GM18951 (cell line): ENCODE measurements around the gene GSDME.

Experiments
- POLR2A ChIP-seq: IDR thresholded peaks from 4 replicates; pipeline ENCODE4 v1.6.1; 2011; ENCODE audit warnings: mild to moderate bottlenecking; ENCODE audit not compliant: insufficient read length, insufficient read depth; ENCODE audit errors: extremely low read depth
- in situ Hi-C: fragments of 300-500 bp; cut with MboI; formaldehyde crosslinking; loops from one replicate; pipeline ENCODE4 v1.12.0; 2022; ENCODE audit warnings: low sequenced_read_pairs, mixed read lengths, inconsistent platforms; ENCODE audit not compliant: unreplicated experiment

Gene GSDME

DNA sequence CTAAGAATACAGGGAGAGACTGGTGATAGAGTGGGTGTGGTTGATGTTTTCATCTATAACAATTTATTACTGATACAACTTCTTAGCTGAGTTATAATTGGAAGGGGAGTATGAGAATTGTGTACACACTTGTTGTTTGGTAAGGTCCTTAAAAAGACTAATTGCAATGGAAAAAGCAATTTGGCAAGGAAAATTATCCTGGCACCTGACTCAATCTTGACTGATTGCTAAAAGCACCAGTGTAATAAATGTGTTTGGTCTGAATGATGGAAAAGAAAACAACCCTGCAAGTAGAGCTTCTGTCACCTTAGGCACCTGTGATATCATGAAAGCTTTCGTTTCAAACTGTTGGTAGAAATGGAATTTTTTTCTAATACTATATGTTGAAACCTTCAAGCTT, 6.7 kb upstream of the GSDME start:
- in situ Hi-C loops, result no loop called here
- no peak for TF ChIP-seq POLR2A

DNA sequence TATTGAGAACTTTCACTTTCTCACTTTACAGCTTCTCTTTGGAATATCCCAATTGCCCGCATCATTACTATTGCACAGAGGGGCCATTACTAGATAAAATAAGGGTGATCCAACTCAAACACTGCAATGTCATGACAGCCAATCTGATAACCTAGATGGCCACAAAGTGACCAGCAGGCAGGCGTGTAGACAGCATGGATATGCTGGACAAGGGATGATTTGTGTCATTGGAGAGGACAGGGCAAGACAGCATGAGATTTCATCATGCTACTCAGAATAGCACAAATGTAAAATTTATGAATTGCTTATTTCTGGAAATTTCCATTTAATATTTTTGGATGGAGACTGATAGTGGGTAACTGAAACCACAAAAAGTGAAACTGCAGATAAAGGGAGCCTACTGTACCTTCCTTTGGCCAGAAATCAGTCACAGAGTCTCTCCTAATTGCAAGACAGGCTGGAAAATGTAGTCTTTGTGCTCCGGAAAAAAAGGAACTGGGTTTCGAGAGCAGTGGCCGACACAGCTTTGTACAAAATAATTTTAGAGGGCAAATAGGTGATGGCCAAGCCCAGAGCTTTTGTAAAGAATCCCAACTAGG, 6.1 kb upstream of the GSDME start:
- in situ Hi-C loops, result no loop called here

DNA sequence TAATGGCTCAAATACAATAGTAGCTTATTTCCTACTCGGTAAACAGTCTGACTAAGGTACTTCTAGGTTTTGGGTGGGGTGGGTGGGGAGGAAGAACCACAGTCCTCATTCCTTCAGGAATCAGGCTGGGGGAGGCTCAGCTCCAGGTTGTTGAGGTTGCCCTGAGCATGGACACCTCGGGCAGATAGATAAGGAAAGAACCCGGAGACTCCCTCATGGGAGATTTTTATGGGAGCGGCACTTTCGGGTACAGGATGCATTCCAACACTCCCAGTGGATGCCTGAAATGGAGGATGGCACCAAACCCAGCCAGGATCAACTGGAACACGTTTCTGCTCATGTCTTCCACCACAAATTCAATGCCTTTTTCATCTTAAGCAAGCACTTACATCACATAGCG, 5.5 kb upstream of the GSDME start:
- in situ Hi-C loops, result no loop called here

More for the DNA sequence above, 6.1 kb upstream of the GSDME start:
- TF ChIP-seq POLR2A, result no peak

DNA sequence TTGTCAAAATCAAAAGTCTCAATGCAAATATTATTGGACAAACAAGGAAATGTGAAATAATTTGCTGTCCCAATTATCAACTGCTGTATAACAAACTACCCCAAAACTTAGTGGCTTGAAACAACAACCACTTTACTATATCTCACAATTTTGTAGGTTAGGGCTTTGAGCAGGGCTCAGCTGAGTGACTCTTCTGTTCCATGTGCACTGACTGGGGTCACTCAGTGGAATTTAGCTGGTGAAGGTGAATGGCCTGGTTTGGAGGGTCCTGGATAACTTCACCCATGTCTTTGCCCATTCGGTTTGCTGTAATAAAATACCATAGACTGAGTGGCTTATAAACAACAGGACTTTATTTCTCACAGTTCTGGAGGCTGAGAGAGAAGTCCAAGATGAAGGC, 3.7 kb upstream of the GSDME start:
- no peak for TF ChIP-seq POLR2A
- in situ Hi-C loops, result no loop called here

More for the DNA sequence above, 5.5 kb upstream of the GSDME start:
- TF ChIP-seq POLR2A, result no peak

DNA sequence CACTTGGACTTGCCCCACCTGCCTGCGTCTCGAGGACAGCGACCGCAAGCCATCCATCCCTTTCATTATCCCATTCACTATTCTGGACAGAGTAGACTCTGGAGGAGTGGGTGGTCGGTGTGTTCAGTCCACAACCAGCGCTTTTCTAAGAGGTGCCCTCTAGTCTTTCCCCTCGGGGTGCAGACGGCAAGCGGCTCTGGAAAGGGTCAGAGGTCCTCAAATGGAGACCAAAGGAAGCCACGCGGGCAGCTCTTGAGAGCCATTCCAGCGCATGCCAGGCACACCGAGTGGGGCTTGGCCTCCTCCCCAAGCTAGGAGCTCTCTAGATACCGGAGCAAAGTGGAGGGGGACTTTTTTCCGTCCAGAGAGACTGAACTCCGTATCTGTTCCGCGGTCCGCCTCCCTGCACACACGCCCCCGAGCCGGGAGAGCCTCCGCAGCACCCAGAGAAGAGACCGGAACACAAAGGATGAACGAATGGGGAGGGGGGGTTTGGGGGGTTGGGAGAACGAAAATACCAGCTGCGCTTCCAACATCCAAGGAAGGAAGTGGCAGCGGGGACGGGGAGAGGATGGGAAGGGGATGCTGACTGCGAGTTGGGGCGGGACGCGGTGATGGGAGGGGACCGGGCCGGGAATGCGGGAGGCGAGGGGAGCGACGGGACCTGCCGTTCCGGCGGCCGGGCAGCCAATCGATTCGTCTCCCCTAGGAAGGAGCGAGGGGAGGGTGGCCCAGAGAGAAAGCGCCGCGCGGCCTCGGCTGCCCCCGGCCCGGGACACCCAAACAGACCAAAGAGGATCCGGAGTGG, 515 bp downstream of the GSDME start:
- in situ Hi-C loops, result no loop called here
- no peak for TF ChIP-seq POLR2A

DNA sequence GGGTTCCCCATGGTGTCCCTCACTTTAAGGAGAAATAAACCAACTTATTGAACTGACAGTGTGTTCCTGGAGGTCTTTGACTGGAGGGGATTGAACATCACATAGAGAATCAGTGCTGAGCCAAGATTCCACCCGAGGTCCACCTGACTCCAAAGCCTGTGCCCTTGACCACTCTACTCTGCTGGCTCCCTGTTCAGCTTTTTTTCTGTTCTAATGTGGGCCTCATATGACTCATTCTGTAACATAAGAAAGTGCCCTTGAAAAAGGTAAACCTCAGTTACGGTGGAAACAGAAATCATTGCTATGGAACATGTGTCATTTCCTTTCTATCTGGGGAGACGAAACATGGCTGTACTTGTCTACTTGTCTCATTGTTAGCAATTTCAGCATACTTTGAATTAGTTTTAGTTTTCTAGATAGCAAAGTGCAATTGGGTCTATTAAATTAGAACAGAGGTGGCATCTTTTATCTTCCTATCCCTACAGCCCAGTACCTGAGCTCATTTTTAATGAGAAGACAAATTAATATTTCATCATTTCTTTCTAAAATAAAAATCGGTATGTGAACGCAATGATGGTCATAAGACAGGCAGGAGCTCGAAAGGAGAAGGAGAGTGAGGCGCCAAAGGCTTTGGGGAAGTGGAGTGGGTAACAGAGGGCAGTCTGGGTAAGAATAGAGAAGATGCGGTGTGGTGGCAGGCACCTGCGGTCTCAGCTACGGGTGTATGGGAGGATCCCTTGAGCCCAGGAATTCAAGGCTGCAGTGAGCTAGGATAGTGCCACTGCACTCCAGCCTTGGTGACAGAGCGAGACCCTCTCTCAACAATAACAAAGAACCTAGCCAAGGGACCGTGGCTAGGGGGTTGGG, 1.5 kb downstream of the GSDME start:
- in situ Hi-C loops, result no loop called here
- no peak for TF ChIP-seq POLR2A

DNA sequence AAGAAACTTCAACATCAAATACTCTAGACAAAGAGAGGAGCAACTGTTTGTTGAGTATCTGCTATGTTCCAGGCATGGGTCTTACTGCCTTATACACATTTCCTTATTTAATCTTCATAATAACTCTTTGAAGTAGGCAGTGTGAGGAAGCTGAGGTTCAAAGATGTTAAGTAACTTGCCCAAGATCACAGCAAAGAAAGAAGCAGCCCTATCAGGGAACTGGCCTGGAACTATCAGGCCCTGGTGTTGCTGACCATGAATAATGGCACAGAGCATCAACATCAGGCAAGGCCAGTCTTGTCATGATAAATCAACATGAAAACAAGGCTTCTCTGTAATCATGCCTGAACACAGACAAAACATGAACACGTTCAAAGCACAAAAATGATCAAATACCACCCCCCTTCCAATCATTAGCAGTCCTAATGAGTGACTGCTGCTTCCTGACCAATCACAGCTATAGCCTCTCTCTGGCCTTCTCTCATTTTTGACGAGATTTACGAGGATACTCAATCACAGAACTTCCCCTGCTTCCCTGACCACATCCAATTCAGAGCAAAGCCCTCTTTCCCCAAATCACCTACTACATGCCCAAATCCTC, 2.3 kb downstream of the GSDME start:
- no peak for TF ChIP-seq POLR2A
- in situ Hi-C loops, result no loop called here

DNA sequence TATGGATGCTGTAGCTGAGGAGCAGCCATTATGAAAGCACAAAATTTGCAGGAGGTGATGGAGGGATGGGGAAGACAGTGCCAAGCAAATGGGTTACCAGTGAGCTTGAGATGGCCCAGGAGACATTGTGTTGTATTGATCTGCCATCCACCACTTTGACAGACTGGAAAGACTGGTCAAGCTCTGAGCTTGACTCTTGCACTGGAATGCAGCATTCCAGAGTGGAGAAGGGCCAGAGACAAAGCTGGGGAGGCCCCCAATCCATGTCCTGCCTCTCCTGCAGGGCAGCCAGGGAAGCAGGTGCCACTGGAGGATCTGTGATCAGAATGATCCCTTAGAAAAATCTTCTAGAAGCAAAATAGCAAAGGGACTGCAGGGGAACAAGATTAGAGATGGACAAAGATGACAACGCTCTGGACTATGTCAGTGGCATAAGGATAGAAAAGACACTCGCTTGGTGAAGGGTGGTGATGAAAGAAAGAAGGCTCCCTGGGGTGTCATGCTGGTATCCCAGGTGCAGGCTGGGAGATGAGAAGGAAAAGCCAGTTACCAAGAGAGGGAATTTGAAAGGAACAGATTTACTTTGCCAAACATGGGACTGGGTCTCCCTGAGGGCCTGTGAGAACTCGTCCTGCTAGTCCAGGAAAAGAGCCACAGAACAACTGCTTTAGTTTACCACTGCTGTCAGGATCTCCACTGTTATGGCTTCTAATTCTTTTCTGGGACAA, 5.0 kb downstream of the GSDME start:
- in situ Hi-C loops, result no loop called here
- TF ChIP-seq POLR2A, result no peak

DNA sequence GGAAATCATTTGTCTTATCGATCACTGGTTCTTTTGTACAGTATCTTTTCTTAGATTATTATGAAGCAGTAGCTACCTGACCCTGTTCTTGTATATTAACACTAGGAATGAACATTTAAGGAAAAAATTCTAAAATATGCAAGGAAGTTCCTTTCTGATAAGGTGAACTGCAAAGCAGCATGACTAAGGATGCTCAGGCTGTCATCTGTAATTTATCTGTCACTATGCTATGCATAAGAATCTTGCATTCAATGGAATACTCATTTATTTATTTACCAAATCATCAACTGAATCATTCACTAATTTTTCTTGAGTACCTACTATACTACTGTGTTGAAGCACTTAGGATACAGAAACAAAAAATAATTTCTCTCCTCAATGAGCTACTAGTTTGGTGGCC, 5.8 kb downstream of the GSDME start:
- TF ChIP-seq POLR2A, result no peak
- in situ Hi-C loops, result no loop called here

DNA sequence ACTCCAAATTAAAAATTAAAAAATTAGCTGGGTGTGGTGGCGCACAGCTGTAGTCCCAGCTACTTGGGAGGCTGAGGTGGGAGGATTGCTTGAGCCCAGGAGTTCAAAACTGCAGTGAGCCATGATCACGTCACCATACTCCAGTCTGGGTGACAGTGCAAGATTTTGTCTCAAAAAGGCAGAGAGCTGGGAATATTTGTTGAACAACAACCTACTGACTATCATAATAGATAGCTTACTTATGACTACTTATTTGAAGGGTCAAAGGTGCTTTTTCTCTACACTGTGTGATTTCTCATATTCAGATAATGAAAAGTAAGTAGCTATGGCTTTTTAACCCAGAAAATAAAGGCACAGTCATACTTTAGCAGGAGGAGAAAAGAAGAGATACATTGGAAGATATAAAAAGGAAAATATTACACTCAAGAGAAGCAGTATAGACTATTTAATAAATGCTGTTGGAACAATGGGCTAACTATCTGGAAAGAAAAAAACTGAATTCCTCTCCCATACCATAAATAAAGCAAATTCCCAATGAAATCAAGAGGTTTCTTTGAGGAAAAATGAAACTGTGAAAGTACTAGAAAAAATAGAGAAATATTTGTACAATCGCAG, 6.7 kb downstream of the GSDME start:
- in situ Hi-C loops, result no loop called here
- no peak for TF ChIP-seq POLR2A

DNA sequence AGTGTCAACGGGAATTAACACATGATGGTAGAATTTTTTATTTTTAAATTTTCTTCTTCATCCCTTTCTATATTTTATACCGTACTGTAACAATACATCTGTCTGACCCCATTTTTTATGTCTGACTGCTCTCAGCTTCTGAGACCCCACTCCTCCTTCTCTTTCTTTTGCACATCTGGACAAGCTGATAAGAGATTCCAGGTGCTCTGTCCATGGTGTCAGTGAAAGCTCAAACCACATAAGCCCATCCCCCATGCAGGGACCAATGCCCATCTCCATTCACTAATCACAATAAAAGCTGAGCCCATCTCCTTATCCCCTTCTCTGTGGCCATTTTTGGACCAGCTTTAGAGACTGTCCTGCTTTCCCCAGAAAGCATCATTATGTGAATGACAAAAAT, 8.7 kb downstream of the GSDME start:
- no peak for TF ChIP-seq POLR2A
- in situ Hi-C loops, result no loop called here

DNA sequence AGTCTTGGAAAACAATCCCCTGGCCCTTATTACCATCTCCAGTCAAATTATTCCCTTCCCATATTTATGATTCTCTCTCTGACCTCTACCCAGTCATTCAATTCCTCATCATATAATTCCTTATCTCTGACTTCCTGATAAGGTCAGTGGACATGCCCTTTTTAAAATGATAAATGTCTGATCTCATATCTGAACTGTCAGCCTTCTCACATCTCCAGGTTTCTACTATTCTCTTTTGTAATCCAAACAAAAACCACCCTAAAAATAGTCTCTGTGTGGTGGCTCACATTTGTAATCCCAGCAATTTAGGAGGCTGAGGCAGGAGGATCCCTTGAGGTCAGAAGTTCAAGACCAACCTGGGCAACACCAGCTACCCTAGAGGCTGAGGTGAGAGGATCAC, 11.9 kb downstream of the GSDME start:
- in situ Hi-C loops, result no loop called here
- no peak for TF ChIP-seq POLR2A
